NCI-H226 (cell line): ENCODE results near the gene NEMF.
"Not testable (repeated sequence)": the region's sequence is repeated elsewhere in the genome, so short reads cannot be mapped to it uniquely, and the experiment has no call there.

ENCODE experiments used
- DNase-seq: peaks from one replicate; pipeline ENCODE4 v3.0.0-alpha.2; 2015

NEMF gene

GRCh38 chr14:49875640-49876198, 23.1 kb upstream of the NEMF start:
- no peak for DNase-seq

DNA sequence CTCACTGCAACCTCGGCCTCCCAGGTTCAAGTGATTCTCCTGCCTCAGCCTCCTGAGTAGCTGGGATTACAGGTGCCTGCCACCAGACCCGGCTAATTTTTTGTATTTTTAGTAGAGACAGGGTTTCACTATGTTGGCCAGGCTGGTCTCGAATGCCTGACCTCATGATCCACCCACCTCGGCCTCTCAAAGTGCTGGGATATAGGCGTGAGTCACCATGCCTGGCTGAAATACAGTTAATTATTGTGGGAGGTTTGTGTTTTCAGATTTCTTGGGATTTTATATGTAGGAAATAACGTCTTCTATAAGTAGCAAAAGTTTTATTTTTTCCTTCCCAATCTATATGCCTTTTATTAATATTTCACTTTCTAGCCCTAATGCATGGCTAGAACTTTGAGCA, 21.0 kb upstream of the NEMF start:
- not testable (repeated sequence) for DNase-seq

- DNase-seq: no peak
These were observed 18.3 kb upstream of the NEMF start for GRCh38 chr14:49870908-49871307.

DNA sequence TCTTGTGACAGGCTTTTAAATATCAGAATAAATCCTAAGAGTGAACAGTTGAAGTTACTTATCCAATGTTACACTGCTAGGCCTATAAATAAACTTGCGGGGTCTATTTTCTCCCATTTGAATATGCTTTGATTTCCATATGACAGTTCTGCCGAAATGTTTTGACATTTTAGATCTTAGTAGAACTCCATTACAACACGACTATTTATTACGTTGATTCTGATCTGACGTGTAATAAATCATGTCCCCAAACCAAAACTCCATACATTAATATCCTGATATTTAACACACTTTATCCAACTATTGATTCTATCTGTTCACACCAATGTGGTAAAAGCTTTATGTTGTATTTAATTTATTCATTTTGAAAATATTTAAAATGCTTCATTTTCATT, 16.1 kb upstream of the NEMF start:
- DNase-seq: no peak

DNA sequence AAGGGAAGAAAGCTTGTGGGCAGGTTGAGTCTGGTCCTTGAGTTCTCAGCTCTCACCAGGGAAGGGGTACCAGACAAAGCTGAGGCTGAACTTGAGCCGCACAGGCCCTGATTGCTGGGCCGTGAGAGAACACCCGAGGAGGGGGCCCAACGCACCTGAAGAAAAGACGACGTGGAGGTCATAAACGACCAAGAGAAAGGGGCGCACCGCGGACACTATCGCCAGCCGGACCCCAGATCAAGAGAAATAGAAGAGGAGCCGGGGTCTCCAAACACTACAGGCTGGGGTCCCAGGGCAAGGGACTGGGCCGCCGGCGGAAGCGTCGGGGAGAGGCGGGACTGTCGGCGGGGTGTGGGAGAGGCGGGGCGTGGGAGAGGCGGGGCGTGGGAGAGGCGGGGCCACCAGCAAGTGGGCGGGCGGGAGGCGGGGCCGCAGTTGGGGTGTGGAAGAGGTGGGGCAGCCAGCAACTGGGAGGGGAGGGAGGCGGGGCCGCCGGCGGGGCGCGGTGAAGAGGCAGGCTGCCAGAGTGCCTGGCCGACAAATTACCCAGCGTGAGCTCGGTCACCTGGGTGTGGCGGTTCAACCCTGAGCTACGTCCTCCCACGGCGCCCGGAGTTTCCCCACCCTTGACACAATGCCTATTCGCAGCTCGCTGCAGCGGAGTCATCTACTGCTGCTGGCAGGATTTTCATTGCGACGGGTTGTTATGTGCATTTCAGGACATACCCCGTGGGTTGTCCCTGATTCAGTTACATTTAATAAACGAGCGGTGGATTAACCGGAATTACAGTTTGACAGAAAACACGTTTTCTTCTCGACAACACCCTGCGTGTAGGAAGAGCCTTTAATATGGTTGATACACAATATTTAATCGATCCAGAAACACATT, 15.5 kb upstream of the NEMF start:
- DNase-seq: peak; percentile 84

DNA sequence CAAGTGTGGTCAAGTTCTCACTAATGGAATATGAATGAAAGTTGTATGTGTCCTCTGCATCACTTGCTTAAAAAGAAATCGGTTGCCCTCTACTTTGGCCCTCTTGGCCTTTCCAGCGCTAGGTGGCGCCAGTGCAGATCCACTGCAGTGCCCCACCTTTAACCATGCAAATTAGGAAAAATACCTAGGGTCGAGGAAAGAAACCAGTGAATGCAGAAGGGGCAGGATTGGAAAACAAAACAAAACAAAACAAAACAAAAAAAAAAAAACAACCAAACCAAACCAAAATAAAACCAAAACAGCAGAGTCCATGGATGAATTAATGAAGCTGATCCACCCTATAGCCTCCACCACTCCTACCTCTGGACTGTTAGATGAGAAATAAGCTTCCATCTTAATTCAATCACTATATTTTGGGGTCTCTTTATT, 12.9 kb upstream of the NEMF start:
- DNase-seq: peak; percentile 48

GRCh38 chr14:49863487-49864281, 11.1 kb upstream of the NEMF start:
- DNase-seq: no peak

DNA sequence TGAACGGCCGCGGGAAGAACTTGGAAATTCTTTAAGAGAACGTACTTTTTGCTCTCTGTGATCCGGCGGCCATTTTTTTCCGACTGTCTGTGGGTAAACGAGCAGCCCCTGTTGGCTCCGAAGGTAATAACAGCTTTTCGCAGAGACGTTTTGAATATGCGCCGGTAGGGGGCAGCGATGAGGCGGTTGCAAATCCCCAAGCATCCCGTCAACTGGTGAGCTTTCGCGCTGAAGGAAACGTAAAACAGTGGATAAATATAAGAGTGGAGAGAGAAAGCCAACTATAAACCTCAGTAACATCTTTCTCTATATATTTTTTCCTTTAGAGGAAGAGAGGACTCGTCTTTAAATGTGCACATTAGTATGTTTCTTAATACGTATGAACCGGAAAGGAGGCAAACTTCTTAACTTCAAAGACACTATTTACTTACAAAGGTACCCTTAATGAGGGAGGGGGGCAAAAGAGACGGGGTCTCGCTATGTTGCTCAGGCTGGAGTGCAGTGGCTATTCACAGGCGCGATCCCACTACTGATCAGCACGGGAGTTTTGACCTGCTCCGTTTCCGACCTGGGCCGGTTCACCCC, 9.6 kb upstream of the NEMF start:
- DNase-seq: peak; percentile 60

DNA sequence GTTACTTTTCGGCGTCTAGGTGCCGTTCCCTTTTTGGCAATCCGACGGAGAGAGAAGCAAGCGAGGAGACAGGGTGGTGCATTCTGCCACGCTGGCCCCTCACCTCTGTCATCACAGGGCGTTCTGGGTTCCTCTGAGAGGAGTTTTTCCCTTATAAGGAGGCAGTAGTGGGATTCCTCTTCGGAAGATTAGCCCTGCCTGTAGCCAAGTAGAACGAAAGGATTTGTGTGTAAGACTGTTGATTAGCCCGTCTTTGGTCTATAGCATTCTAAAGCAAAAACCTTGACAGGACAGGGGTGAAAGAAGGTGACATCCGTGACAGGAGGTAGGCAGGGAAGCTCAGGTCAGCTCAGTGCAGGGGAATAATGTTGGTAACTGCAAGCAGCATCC, 9.1 kb upstream of the NEMF start:
- peak; percentile 31 for DNase-seq

DNA sequence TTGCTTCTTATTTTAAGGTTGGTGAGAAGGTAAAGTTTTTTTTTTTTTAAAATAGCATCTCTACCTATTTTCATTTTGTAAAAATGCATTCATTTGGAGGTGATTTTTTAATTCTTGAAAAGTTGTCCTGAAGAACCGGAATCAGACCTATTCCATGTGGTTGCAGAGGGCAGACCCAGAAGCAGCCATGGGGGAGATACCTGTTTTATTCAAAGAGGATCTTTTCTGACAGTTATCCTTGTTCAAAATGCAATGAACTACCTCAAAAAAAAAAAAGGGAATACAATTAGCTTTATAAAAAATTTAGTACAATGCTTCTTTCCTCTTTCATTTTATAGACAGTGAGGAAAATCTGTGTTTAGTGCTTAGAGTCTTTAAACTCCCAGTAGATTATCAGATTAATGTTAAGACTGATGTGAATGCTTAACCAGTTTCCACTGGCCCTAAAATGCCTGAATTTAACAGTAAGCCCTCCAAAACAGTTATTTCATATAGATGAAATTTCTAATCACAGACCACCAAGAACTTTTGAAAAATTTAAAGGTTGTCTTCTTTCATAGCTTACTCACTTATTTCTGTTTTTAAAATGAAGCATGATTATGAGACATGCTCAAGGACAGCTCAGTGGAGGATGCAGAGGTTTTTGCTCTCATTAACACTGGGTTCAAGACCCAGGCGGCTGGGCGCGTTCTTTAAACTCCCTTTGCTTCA, 8.6 kb upstream of the NEMF start:
- no peak for DNase-seq

DNA sequence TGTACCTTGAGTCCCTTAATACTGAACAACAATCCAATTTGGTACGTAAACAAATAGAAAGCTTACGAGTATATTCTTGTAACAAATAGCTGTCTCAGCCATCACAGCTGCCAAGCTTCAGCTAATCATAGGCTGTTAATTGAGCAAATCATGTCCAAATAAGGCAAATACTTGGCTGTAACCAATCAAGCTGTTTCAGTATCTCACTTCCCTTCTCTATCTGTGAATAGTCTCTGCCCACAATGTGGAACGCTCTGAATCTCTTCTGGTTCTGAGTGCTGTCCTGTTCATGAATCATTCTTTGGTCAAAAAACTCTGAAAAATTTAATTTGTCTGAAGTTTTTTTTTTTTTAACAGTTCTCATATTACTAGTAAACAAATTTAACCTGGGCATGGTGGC, 5.8 kb upstream of the NEMF start:
- DNase-seq: no peak

DNA sequence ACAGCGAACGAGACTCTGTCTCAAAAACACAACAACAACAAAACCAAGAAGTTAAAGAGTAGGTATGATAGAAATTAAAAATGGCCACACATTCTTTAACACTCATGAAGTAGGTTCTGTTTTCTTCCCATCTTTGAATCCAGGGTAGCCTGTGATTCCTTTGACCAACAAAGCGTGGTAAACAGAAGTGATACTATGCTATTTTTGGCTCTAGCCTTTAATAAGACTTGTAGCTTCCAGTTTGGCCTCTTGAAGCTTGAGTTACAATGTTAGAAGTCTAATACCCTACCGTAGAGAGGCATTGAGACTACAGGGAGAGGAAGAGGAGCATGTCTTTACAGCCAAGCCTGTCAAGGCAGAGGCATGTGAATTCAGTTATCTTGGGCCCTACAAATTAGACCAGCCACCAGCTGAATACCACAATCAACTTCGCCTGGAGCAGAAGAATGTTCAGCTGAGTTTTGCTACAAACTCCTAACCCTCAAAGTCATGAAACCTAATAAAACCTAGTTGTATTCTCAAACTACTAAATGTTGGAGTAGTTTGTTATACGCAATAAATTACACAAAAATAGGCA, 4.9 kb upstream of the NEMF start:
- no peak for DNase-seq

DNA sequence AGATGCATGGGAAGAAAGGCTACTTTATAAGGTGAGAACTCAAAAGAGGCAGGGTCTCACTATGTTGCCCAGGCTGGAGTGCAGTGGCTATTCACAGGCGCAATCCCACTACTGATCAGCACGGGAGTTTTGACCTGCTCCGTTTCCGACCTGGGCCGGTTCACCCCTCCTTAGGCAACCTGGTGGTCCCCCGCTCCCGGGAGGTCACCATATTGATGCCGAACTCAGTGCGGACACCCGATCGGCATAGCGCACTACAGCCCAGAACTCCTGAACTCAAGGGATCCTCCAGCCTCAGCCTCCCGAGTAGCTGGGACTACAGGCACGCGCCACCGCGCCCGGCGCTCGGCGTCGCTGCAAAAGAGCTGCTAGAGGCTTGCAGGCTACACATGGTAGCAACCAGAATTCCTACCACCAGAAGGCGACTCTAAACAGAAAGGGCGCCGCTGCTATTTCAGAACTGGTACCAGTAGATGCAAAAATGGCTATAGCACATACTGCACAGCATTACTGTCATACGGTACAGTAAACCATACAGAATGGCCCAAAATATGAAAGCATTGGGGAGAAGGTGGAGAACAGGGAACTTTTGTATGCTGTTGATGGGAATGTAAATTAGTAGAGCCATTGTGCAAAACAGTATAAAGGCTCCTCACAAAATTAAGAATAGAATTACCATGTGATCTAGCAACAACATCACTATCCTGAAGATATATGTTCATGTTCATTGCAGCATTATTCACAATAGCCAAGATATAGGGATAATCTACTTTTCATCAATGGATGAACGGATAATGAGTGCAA, 1.2 kb upstream of the NEMF start:
- peak; percentile 73 for DNase-seq

- no peak for DNase-seq
These were observed 530 bp upstream of the NEMF start for GRCh38 chr14:49853158-49853477.

GRCh38 chr14:49851813-49852212, 775 bp downstream of the NEMF start:
- no peak for DNase-seq

GRCh38 chr14:49849213-49849847, 3.3 kb downstream of the NEMF start:
- no peak for DNase-seq

GRCh38 chr14:49828640-49829039, 23.9 kb downstream of the NEMF start:
- DNase-seq: no peak

- no peak for DNase-seq
These were observed 32.4 kb downstream of the NEMF start for GRCh38 chr14:49820176-49820575.

DNA sequence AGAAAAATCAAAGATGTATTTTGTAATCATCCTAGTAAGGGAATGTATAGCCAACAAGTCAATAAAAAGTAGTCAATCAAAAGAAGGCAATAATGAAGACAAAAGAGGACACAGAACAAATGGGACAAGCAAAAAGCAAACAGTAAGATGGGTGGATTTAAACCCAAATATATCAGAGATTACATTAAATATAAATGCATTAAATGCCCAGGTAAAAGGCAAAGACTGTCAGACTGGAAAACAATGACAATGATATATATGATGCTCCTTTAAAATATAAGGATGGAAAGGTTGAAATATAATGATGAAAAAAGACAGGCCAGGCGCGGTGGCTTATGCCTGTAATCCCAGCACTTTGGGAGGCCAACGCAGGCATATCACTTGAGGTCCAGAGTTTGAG, 35.7 kb downstream of the NEMF start:
- no peak for DNase-seq

DNA sequence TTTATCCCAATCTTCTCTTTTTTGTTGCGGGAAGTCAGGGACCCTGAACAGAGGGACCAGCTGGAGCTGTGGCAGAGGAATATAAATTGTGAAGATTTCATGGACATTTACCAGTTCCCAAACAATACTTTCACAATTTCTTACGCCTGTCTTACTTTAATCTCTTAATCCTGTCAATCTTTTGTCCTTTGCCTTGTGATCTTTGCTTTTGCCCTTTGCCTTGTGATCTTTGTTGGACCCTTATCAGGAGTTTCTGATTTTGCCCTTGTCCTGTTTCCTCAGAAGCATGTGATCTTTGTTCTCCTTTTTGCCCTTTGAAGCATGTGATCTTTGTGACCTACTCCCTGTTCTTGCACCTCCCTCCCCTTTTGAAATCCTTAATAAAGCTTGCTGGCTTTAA, 36.5 kb downstream of the NEMF start:
- not testable (repeated sequence) for DNase-seq

DNA sequence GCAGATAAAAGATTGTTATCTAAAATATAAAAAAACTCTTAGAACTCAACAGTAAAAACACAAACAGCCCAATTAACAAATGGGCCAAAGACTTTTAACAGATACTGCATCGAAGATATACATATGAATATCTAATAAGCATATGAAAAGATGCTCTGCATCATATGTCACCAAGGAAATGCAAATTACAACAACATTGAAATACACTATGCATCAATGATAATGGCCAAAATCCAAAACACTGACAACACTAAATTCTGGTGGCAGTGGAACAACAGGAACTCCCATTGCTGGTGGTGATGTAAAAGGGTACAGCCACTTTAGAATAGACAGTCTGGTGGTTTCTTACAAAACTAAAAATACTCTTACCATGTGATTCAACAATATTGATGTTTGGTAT, 43.8 kb downstream of the NEMF start:
- DNase-seq: no peak
